ENCODE results near the gene PLCZ1. TPM values are rescaled to one million over a fixed set of nuclear protein-coding genes. Genes with fewer than 3 reads are reported as not detected.

Gene PLCZ1
- total and polyA plus RNA-seq, 5 donors from 2014 or later = not detected

- peaks cover 0 to 15% (median 3%) of the 10 kb centered on the region in 7 donors for H3K9me3 Mint-ChIP-seq
These were observed 60.7 kb downstream of the PLCZ1 start for GRCh38 chr12:18676996-18677588.

GRCh38 chr12:18676141-18676540 is 61.7 kb downstream of the PLCZ1 start:
- no peaks in the 10 kb centered on the region for H3K27me3 Mint-ChIP-seq
- no peak overlapping the region for H3K27ac Mint-ChIP-seq
- no peaks in the 10 kb centered on the region for H3K4me1 Mint-ChIP-seq

More at GRCh38 chr12:18676996-18677588, 60.7 kb downstream of the PLCZ1 start:
- Mint-ChIP-seq H3K27ac (no peak overlapping the region), H3K4me3 (no peak overlapping the region), H3K36me3 (no peaks in the 10 kb centered on the region), H3K27me3 (no peaks in the 10 kb centered on the region), H3K4me1 (no peaks in the 10 kb centered on the region)
- ATAC-seq (ENCODE audit: low read depth in 2 of 2) = no peak
- Histone ChIP-seq H3K4me1 (ENCODE audit: control insufficient read depth, insufficient read depth, low read length, poor library complexity, severe bottlenecking) (no peaks in the 10 kb centered on the region), H3K9me3 (ENCODE audit: control insufficient read depth in 2 of 2, low read length in 2 of 2) (no peaks in the 10 kb centered on the region), H3K36me3 (ENCODE audit: control insufficient read depth, insufficient read depth, low read length) (no peaks in the 10 kb centered on the region), H3K4me3 (ENCODE audit: low read depth, low read length) (no peak overlapping the region), H3K27ac (ENCODE audit: insufficient read depth, low read length, poor library complexity, severe bottlenecking) (no peak overlapping the region), H3K27me3 (ENCODE audit: control insufficient read depth, insufficient read depth, low read length) (no peaks in the 10 kb centered on the region)
- DNase-seq = no peak

GRCh38 chr12:18658829-18659228 is 79.0 kb downstream of the PLCZ1 start:
- Histone ChIP-seq H3K4me1 (ENCODE audit: control insufficient read depth, insufficient read depth, low read length, poor library complexity, severe bottlenecking) (no peaks in the 10 kb centered on the region), H3K9me3 (ENCODE audit: control insufficient read depth in 2 of 2, low read length in 2 of 2) (peaks cover 0 to 2% of the 10 kb centered on the region in 2 experiments), H3K36me3 (ENCODE audit: control insufficient read depth, insufficient read depth, low read length) (no peaks in the 10 kb centered on the region), H3K4me3 (ENCODE audit: low read depth, low read length) (no peak overlapping the region), H3K27ac (ENCODE audit: insufficient read depth, low read length, poor library complexity, severe bottlenecking) (no peak overlapping the region), H3K27me3 (ENCODE audit: control insufficient read depth, insufficient read depth, low read length) (no peaks in the 10 kb centered on the region)
- H3K27me3 Mint-ChIP-seq = no peaks in the 10 kb centered on the region
- H3K4me1 Mint-ChIP-seq = no peaks in the 10 kb centered on the region
- no peak for DNase-seq
- no peaks in the 10 kb centered on the region for H3K36me3 Mint-ChIP-seq
- ATAC-seq (ENCODE audit: low read depth in 2 of 2) = no peak
- no peak overlapping the region for H3K4me3 Mint-ChIP-seq
- H3K9me3 Mint-ChIP-seq = peaks cover 5 to 47% (median 12%) of the 10 kb centered on the region in 7 donors
- H3K27ac Mint-ChIP-seq = no peak overlapping the region

More at GRCh38 chr12:18676141-18676540, 61.7 kb downstream of the PLCZ1 start:
- no peaks in the 10 kb centered on the region for H3K27me3 ChIP-seq (ENCODE audit: control insufficient read depth, insufficient read depth, low read length)
- Mint-ChIP-seq H3K9me3 (peaks cover 0 to 15% (median 3%) of the 10 kb centered on the region in 7 donors), H3K36me3 (no peaks in the 10 kb centered on the region), H3K4me3 (no peak overlapping the region)
- ATAC-seq (ENCODE audit: low read depth in 2 of 2) (no peak), DNase-seq (no peak)
- no peaks in the 10 kb centered on the region for H3K36me3 ChIP-seq (ENCODE audit: control insufficient read depth, insufficient read depth, low read length)
- no peak overlapping the region for H3K4me3 ChIP-seq (ENCODE audit: low read depth, low read length)
- H3K9me3 ChIP-seq (ENCODE audit: control insufficient read depth in 2 of 2, low read length in 2 of 2) = no peaks in the 10 kb centered on the region
- no peaks in the 10 kb centered on the region for H3K4me1 ChIP-seq (ENCODE audit: control insufficient read depth, insufficient read depth, low read length, poor library complexity, severe bottlenecking)
- H3K27ac ChIP-seq (ENCODE audit: insufficient read depth, low read length, poor library complexity, severe bottlenecking) = no peak overlapping the region

GRCh38 chr12:18658179-18658578 is 79.6 kb downstream of the PLCZ1 start:
- H3K4me1 ChIP-seq (ENCODE audit: control insufficient read depth, insufficient read depth, low read length, poor library complexity, severe bottlenecking) = no peaks in the 10 kb centered on the region
- H3K4me3 Mint-ChIP-seq = no peak overlapping the region
- peaks cover 0 to 2% of the 10 kb centered on the region in 2 experiments for H3K9me3 ChIP-seq (ENCODE audit: control insufficient read depth in 2 of 2, low read length in 2 of 2)
- no peaks in the 10 kb centered on the region for H3K4me1 Mint-ChIP-seq
- H3K36me3 Mint-ChIP-seq = no peaks in the 10 kb centered on the region
- H3K27me3 ChIP-seq (ENCODE audit: control insufficient read depth, insufficient read depth, low read length) = no peaks in the 10 kb centered on the region
- H3K27ac ChIP-seq (ENCODE audit: insufficient read depth, low read length, poor library complexity, severe bottlenecking) = no peak overlapping the region
- DNase-seq (no peak), ATAC-seq (ENCODE audit: low read depth in 2 of 2) (no peak)
- peaks cover 4 to 46% (median 12%) of the 10 kb centered on the region in 7 donors for H3K9me3 Mint-ChIP-seq
- H3K27me3 Mint-ChIP-seq = no peaks in the 10 kb centered on the region
- H3K4me3 ChIP-seq (ENCODE audit: low read depth, low read length) = no peak overlapping the region
- no peaks in the 10 kb centered on the region for H3K36me3 ChIP-seq (ENCODE audit: control insufficient read depth, insufficient read depth, low read length)
- no peak overlapping the region for H3K27ac Mint-ChIP-seq

- no peaks in the 10 kb centered on the region for H3K36me3 Mint-ChIP-seq
These were observed 82.5 kb downstream of the PLCZ1 start for GRCh38 chr12:18655351-18655750.

GRCh38 chr12:18653465-18653864 is 84.3 kb downstream of the PLCZ1 start:
- Histone ChIP-seq H3K27me3 (ENCODE audit: control insufficient read depth, insufficient read depth, low read length) (no peaks in the 10 kb centered on the region), H3K9me3 (ENCODE audit: control insufficient read depth in 2 of 2, low read length in 2 of 2) (peaks cover 0 to 5% of the 10 kb centered on the region in 2 experiments), H3K27ac (ENCODE audit: insufficient read depth, low read length, poor library complexity, severe bottlenecking) (no peak overlapping the region), H3K36me3 (ENCODE audit: control insufficient read depth, insufficient read depth, low read length) (no peaks in the 10 kb centered on the region), H3K4me3 (ENCODE audit: low read depth, low read length) (no peak overlapping the region), H3K4me1 (ENCODE audit: control insufficient read depth, insufficient read depth, low read length, poor library complexity, severe bottlenecking) (no peaks in the 10 kb centered on the region)
- no peak overlapping the region for H3K4me3 Mint-ChIP-seq
- no peaks in the 10 kb centered on the region for H3K4me1 Mint-ChIP-seq
- no peak for ATAC-seq (ENCODE audit: low read depth in 2 of 2)
- H3K27me3 Mint-ChIP-seq = no peaks in the 10 kb centered on the region
- DNase-seq = no peak
- H3K9me3 Mint-ChIP-seq = peaks cover 5 to 18% (median 11%) of the 10 kb centered on the region in 7 donors
- no peaks in the 10 kb centered on the region for H3K36me3 Mint-ChIP-seq
- H3K27ac Mint-ChIP-seq = no peak overlapping the region

More at GRCh38 chr12:18655351-18655750, 82.5 kb downstream of the PLCZ1 start:
- ATAC-seq (ENCODE audit: low read depth in 2 of 2) (no peak), DNase-seq (no peak)
- no peak overlapping the region for H3K27ac ChIP-seq (ENCODE audit: insufficient read depth, low read length, poor library complexity, severe bottlenecking)
- Mint-ChIP-seq H3K27ac (no peak overlapping the region), H3K4me3 (no peak overlapping the region), H3K4me1 (no peaks in the 10 kb centered on the region), H3K9me3 (peaks cover 4 to 27% (median 12%) of the 10 kb centered on the region in 7 donors), H3K27me3 (no peaks in the 10 kb centered on the region)
- no peaks in the 10 kb centered on the region for H3K36me3 ChIP-seq (ENCODE audit: control insufficient read depth, insufficient read depth, low read length)
- peaks cover 0 to 5% of the 10 kb centered on the region in 2 experiments for H3K9me3 ChIP-seq (ENCODE audit: control insufficient read depth in 2 of 2, low read length in 2 of 2)
- H3K27me3 ChIP-seq (ENCODE audit: control insufficient read depth, insufficient read depth, low read length) = no peaks in the 10 kb centered on the region
- no peaks in the 10 kb centered on the region for H3K4me1 ChIP-seq (ENCODE audit: control insufficient read depth, insufficient read depth, low read length, poor library complexity, severe bottlenecking)
- no peak overlapping the region for H3K4me3 ChIP-seq (ENCODE audit: low read depth, low read length)

GRCh38 chr12:18652596-18652995 is 85.2 kb downstream of the PLCZ1 start:
- no peaks in the 10 kb centered on the region for H3K36me3 Mint-ChIP-seq
- H3K4me3 Mint-ChIP-seq = no peak overlapping the region

GRCh38 chr12:18651525-18651924 is 86.3 kb downstream of the PLCZ1 start:
- H3K27me3 ChIP-seq (ENCODE audit: control insufficient read depth, insufficient read depth, low read length) = no peaks in the 10 kb centered on the region
- H3K36me3 Mint-ChIP-seq = no peaks in the 10 kb centered on the region
- peaks cover 2 to 11% (median 10%) of the 10 kb centered on the region in 7 donors for H3K9me3 Mint-ChIP-seq
- H3K4me3 Mint-ChIP-seq = no peak overlapping the region
- no peak overlapping the region for H3K27ac ChIP-seq (ENCODE audit: insufficient read depth, low read length, poor library complexity, severe bottlenecking)
- H3K4me1 ChIP-seq (ENCODE audit: control insufficient read depth, insufficient read depth, low read length, poor library complexity, severe bottlenecking) = no peaks in the 10 kb centered on the region
- ATAC-seq (ENCODE audit: low read depth in 2 of 2) = no peak
- no peak overlapping the region for H3K27ac Mint-ChIP-seq
- no peaks in the 10 kb centered on the region for H3K4me1 Mint-ChIP-seq
- H3K9me3 ChIP-seq (ENCODE audit: control insufficient read depth in 2 of 2, low read length in 2 of 2) = peaks cover 0 to 3% of the 10 kb centered on the region in 2 experiments
- H3K27me3 Mint-ChIP-seq = no peaks in the 10 kb centered on the region
- no peak for DNase-seq
- no peaks in the 10 kb centered on the region for H3K36me3 ChIP-seq (ENCODE audit: control insufficient read depth, insufficient read depth, low read length)
- H3K4me3 ChIP-seq (ENCODE audit: low read depth, low read length) = no peak overlapping the region

More at GRCh38 chr12:18652596-18652995, 85.2 kb downstream of the PLCZ1 start:
- no peaks in the 10 kb centered on the region for H3K27me3 Mint-ChIP-seq
- H3K4me1 Mint-ChIP-seq = no peaks in the 10 kb centered on the region
- DNase-seq (no peak), ATAC-seq (ENCODE audit: low read depth in 2 of 2) (no peak)
- Histone ChIP-seq H3K4me3 (ENCODE audit: low read depth, low read length) (no peak overlapping the region), H3K4me1 (ENCODE audit: control insufficient read depth, insufficient read depth, low read length, poor library complexity, severe bottlenecking) (no peaks in the 10 kb centered on the region), H3K9me3 (ENCODE audit: control insufficient read depth in 2 of 2, low read length in 2 of 2) (peaks cover 0 to 3% of the 10 kb centered on the region in 2 experiments), H3K36me3 (ENCODE audit: control insufficient read depth, insufficient read depth, low read length) (no peaks in the 10 kb centered on the region), H3K27me3 (ENCODE audit: control insufficient read depth, insufficient read depth, low read length) (no peaks in the 10 kb centered on the region), H3K27ac (ENCODE audit: insufficient read depth, low read length, poor library complexity, severe bottlenecking) (no peak overlapping the region)
- no peak overlapping the region for H3K27ac Mint-ChIP-seq
- H3K9me3 Mint-ChIP-seq = peaks cover 3 to 16% (median 11%) of the 10 kb centered on the region in 7 donors

All from CD4-positive, CD25-positive, alpha-beta regulatory T cell (primary cell).